GM19395 (cell line): Measurements from ENCODE around the gene PELI3.
"Not testable (repeated sequence)": the region's sequence is repeated elsewhere in the genome, so short reads cannot be mapped to it uniquely, and the experiment has no call there.

Experiments used
- ATAC-seq: cut with Tn5 transposase; IDR thresholded peaks from one replicate; pipeline ENCODE4 v1.9.1; 2021; ENCODE audit warnings: mild to moderate bottlenecking, moderate library complexity; ENCODE audit not compliant: unreplicated experiment

The PELI3 gene

GRCh38 chr11:66466225-66467033 is at the start of gene PELI3:
Gene PELI3 (plus strand): TSS chr11:66466905. CDS start chr11:66468129, 1,224 bp downstream.
- peak; percentile 80 for ATAC-seq

GRCh38 chr11:66417000-66417399 is 49.7 kb upstream of the PELI3 start:
- no peak for ATAC-seq

- no peak for ATAC-seq
Measured at GRCh38 chr11:66418168-66418985, 48.3 kb upstream of the PELI3 start.

- ATAC-seq = no peak
Measured at GRCh38 chr11:66418986-66419308, 47.8 kb upstream of the PELI3 start.

- ATAC-seq = no peak
Measured at GRCh38 chr11:66419825-66420224, 46.9 kb upstream of the PELI3 start.

- ATAC-seq = no peak
Measured at GRCh38 chr11:66420671-66421476, 45.8 kb upstream of the PELI3 start, which contains the start of gene NPAS4. Gene NPAS4 (plus strand): TSS chr11:66421035. CDS start chr11:66421180, 145 bp downstream.

GRCh38 chr11:66421492-66422205 is 45.1 kb upstream of the PELI3 start:
- ATAC-seq = no peak

- ATAC-seq = no peak
Measured at GRCh38 chr11:66426314-66426713, 40.4 kb upstream of the PELI3 start.

GRCh38 chr11:66428933-66429332 is 37.8 kb upstream of the PELI3 start:
- no peak for ATAC-seq

- no peak for ATAC-seq
Measured at GRCh38 chr11:66429983-66430602, 36.6 kb upstream of the PELI3 start.

- ATAC-seq = not testable (repeated sequence)
Measured at GRCh38 chr11:66431287-66431686, 35.4 kb upstream of the PELI3 start.

- not testable (repeated sequence) for ATAC-seq
Measured at GRCh38 chr11:66431871-66432329, 34.8 kb upstream of the PELI3 start.

- ATAC-seq = no peak
Measured at GRCh38 chr11:66432597-66432996, 34.1 kb upstream of the PELI3 start.

- ATAC-seq = no peak
Measured at GRCh38 chr11:66437979-66438503, 28.7 kb upstream of the PELI3 start.

GRCh38 chr11:66438504-66439466 is 27.9 kb upstream of the PELI3 start, which contains the start of gene MRPL11:
Gene MRPL11 (minus strand): TSS chr11:66438848. CDS start chr11:66438754, 94 bp downstream.
- peak; percentile 91 for ATAC-seq

- not testable (repeated sequence) for ATAC-seq
Measured at GRCh38 chr11:66440101-66440939, 26.4 kb upstream of the PELI3 start.

GRCh38 chr11:66440940-66441282 is 25.8 kb upstream of the PELI3 start:
- ATAC-seq = not testable (repeated sequence)

- ATAC-seq = no peak
Measured at GRCh38 chr11:66443602-66444001, 23.1 kb upstream of the PELI3 start.
